Kidney glomerular epithelial cell (primary cell): Measurements from ENCODE around the gene DTNB.
"Not testable (repeated sequence)": the region's sequence is repeated elsewhere in the genome, so short reads cannot be mapped to it uniquely, and the experiment has no call there.

Experiments used
- DNase-seq: peaks from one replicate; lab custom pipeline; 2025; lab: John Stamatoyannopoulos, UW

Gene DTNB

DNA sequence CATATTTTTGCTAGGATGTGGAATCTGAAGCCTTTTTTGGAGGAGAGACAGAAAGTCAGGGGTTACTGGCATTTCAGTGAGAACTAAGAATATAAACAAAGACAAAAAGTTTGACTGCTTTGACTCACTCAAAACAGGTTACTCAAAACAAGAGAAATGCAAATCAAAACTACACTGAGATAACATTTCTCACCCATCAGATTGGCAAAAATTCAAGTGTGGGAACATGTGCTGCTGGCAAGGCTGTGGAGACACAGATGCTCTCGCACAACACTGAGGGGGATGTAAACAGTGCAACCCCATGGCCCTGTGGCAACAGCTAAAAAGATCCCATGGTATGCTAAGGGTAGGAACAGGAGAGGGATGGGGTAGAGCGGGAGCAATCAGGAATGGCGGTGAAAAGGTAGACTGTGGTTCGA lies 86.6 kb downstream of the DTNB start:
- no peak for DNase-seq

DNA sequence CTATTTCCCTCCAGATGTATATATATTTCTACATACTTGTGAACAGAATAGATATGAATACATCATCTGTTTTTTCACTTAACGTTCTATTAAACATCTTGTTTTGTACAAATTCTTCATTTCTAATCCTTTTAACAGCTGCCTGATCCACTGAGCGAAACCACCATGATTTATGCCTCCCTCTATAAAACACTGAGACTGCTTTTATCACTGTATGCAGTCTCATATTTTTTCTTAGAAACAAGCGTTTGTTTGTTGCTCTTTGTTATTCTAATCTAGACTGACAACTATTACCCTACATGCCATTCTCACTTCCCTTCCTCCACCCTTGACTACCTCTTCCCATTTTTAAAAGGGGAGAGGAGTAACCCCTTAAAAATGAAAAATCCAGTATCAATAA lies 88.2 kb downstream of the DTNB start:
- DNase-seq, result no peak

DNA sequence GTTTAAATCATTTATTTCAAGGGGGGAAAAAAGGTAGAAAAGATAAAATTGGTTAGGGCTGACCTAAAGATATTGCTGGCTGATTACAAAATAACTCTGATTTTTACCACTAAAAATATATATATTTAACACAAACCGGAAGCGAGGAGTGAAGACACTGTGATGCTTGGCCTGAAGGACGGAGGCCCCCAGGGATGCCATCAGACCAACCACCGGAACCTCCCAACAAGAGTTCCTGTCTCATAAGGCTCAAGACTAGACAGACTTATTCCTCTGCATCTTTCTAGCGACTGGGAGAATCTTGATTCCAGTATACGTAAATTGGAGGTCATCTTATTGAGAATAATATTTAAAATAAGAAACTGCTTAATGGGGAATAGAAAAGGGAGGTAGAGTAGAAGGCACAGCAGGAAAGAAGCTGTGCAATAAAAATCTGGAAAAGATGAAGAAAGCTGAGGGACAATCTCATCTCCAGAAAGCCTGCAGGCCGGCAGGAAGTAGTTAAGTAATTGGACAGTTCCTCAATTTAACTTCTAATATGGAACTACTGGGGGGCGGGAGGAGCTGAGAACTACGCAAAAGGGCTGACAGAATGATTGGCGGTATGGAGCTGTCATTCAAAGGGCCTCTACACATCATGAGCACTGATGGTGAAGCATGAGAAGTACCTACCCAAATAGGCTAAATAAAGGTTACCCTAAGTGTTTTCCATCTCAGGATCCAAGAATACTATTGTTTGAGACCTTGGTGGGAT lies 91.1 kb downstream of the DTNB start:
- no peak for DNase-seq

DNA sequence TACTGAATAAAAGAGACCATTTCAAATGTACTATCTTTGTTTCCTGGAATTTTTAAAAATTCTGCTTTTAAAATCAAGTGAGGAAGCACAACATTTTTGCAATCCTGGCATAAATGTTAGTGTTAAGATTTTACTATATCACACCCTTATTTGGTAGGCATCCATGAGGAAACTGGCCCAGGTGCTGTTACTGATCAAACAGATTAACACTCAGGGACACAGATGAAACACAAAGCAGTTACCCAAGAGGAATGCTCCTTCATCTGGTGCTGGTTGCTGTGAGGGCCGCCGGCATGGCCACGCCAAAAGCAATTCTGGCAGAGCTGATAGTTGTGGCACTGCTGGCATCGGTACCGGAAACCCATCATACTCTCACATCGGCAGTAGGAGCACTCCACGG lies 96.8 kb downstream of the DTNB start:
- DNase-seq, result no peak

DNA sequence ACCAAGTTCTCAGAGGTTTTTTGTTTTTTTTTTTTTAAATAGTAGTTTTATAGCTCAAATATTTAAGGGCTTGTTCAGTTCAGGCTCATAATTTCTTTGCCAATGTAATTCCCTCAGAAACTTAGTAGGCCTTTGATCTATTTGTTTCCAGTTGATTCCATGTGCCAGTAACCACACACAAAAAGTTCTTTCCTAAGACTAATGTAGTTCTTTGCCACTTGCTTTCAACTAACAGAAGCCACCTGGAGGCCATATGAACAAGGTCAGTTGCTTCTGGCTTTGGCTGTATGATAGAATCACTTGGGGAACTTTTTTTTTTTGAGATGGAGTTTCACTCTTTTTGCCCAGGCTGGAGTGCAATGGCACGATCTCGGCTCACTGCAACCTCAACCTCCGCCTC lies 100.7 kb downstream of the DTNB start:
- DNase-seq, result no peak

DNA sequence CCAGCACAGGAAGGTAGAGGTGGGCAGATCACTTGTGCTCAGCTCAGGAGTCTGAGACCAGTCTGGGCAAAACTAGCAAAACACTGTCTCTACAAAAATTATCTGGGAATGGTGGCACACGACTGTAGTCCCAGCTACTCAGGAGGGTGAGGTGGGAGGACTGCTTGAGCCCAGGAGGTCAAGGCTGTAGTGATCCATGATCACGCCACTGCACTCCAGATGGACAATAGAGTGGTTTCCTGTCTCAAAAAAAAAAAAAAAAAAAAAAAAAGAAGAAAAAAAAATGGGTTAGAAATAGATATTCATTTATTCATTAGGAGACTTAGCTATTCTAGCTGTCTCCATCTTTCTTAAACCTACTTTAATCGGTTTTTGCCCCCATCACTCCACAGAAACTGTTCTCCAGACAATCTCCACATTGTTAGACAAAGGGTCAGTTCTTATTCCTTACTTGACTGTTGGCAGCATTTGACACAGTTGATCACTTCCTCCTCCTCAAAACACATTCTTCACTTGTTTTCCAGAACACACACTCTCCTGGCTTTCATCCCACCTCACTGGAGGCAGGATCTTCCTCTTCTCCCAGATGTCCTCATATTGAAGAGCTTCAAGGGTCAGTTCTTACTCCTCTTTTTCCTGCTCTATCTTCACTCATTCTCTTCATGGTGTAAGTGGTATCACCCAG lies 103.1 kb downstream of the DTNB start:
- peak; percentile 19 for DNase-seq

DNA sequence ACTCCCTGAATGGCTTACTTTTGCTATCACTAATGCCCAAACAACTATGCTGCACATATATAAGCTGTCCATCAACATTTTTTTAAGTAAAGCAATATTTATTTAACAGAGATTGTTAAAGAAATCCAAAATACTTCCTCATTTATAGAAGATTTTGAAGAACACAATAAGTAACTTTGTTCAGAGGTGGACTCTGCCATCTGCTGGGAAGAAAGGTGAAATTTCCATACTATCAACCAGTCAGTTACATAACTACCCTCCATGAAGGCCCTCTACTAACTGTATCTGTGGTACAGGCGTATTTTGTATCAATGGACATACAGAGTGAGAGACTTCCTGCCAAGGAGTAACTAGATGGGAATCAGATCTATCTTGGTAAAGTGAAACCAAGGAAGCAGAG lies 106.0 kb downstream of the DTNB start:
- peak; percentile 22 for DNase-seq

DNA sequence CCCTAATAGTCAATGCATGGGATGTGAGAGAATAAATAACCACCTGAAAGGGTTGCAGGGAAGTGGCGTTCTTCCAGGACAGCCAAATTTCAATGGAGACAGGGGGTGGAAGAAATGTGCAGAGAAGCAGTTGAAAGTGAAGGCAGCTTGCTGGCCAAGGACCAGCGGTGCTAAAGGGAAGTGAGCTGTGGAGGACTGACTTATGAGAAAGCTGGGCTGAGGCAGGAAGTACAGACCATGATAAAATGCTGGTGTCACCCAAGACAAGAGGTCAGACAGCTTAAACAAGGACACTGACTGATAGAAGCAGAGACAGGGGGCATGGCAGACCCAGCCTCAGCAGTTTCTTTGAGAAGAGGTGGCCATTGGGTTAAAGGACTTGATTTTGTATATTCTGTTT lies 106.7 kb downstream of the DTNB start:
- no peak for DNase-seq

DNA sequence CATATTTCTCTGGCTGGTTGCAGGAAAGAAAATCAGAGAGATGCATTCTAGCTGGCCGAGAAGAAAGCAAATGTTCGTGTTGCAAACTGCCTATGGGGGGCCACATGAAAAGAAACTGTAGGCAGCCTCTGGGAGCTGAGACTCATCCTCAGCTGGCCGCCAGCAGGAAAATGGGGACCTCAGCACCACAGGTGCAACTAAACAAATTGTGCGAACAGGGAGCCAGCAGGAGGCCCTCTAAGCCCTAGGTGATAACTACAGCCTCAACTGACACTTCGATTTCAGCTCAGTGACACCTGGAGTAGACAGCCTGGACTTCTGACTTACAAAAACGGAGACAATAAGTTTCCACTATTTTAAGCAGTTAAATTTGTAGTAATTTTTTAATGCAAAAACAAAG lies 107.3 kb downstream of the DTNB start:
- no peak for DNase-seq

DNA sequence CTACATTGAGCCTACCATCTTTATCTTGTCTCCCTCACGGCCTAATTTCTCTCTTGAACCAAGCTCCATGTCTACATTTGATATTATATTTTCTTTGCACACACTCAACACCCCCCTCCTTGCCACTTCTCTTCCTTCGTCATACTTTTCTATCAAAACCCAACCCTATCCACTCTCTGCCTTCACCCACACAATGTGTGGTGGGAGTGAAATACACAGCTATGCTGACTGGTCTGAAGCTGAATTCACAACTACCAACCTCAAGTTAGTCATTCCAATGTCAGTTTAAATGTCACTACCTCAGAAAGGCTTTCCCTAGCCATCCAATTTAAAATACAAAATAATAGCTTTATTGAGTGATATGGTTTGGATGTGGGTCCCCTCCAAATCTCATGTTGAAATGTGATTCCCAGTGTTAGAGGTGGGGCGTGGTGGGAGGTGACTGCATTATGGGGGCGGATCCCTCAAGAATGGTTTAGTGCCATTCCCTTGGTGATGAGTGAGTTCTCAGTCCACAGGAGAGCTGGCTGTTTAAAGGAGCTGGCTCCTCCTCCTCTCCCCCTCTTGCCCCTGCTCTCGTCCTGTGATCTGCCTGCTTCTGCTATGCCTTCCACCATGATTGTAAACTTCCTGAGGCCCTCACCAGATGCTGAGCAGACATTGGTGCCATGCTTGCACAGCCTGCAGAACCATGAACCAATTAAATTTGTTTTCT lies 112.1 kb downstream of the DTNB start:
- DNase-seq, result no peak

DNA sequence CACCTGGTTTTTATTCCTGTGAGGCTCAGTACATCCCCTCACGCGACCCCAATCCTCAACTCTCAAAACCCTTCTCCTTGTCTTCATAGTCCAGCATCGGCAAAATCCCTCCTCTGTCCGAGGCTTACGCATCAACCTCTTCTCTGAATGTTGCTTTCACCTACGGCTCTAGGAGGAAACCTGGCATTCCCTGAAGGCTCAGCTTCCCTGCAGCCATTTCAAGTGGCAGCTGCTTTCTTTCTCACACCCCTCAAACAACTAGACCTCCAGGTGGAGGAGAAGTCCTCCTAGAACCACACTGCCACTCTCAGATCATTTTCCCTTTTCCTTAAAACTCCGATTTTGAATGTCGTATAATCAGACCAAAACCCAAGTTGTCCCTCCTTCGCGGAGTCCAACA lies 114.2 kb downstream of the DTNB start:
- no peak for DNase-seq

DNA sequence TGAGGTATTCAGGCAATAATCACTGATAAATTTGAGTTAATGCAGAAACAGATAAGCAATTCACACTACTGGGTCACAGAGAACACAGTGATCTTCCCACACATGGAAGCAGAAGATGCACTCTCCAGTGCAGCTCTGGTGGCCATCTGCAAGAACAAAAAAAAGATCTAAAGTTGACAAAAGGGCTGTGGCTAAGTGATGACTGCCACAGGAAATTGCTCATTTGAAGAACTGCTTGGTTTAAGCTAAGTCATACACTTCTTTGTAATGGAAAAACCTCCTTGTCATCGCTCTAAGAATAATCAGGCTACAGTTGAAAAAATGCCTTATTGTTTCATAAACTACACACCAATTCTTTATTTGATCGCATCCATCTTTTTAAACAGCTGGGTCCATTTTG lies 115.1 kb downstream of the DTNB start:
- no peak for DNase-seq

DNA sequence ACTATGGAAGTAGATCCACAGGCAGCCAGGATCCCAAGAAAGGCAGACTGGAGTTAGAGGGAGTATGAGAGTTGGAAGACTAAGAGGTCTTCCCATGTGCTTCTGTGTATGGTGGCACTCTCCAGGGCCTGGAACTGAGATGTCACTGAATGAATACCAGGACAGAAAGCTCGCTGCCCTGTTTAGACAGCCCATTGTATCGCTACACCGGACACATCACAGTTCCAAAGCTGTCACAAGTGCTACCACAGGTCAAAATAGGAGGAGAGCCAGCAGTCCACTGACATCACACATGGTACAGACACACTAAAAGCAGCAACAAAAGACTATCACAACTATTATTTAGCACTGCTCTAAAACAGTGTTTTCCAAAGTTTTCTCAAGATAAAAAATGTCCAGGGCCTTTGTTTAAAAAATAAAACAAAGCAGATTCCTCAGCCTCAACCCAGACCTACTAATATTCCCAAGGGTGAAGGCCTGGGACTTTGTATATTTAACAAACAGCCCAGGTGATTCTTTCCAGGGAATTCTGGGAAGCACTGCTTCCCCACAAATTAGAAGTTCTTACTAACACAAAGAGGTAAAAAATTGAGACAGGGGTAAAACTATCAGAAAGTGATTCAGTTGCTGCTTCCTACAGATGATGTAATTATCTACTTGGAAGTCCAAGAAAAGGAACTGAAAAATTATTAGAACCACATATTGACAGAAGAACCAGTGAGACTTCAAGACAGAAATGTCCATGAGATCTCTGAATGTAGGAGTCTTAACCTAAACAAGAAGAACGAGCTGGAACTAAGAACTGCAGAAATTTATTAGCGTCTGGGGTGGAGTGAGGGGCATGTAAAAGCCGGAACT lies 116.0 kb downstream of the DTNB start:
- no peak for DNase-seq

DNA sequence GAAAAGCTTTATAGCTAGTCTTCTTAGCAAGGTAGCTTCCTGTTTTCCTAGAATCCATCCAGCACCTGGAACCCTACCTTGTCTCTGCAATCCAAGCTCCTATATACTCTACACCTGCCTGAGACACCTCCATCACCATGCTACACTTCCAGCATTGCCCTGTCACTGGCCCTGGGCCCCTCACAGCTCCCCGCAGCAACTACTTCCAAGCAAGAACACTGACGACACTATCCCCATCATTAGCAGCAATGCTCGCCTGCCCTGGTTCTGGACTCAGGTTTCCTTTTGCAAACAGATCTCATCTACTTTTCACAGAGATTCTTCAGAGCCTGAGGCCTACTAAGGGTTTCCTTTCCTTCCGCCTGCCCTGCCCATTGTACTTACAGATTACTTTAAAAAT lies 121.1 kb downstream of the DTNB start:
- no peak for DNase-seq

DNA sequence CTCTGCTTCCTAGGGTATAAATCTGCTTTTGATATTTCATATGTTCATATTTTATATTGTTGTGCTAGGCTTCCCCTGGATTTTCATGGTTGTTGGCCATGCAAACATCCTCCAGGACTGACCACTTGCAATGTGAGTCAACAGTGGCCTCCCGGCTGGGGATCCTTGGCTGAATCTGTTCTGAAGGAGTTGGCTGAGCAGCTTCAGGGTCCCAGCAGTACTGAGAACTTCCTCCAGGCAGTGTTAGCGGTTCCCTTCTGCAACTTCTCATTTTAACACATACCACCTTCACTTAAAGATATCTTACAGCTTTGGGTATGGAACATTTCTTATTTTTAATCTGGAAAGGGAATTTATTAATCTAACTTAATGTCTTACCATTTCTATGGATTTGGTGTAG lies 122.1 kb downstream of the DTNB start:
- DNase-seq, result no peak

DNA sequence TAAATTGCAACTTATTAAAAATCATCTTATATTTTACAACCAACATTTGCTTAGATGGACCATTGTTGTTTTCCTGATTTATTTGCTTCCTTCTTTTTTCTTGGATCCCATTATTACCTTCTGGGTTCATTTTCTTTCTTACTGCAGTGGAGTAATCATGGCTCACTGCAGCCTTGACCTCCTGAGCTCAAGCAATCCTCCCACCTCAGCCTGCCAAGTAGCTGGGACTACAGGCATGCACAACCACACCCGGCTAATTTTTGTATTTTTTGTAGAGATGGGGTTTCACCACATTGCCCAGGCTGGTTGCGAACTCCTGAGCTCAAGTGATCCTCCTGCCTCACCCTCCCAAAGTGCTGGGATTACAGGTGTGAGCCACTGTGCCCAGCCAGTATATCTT lies 123.8 kb downstream of the DTNB start:
- DNase-seq, result not testable (repeated sequence)

DNA sequence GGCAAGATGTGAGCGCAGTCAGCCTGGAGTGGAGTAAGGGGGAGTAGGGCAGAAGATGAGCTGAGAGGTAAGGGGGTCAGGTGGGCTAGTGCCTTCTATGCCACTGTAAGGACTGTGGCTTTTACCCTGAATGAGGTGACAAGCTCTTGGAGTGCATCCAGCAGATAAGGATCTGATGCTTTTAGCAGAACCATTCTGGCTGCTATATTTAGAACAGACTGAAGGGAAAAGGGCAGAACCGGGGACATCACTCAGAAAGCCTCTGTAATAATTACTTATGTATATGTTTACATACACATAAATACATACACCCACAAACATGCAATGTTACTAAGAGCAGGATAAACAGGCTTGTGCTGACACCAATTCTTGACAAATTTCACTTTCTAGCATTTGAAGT lies 124.8 kb downstream of the DTNB start:
- DNase-seq, result no peak

DNA sequence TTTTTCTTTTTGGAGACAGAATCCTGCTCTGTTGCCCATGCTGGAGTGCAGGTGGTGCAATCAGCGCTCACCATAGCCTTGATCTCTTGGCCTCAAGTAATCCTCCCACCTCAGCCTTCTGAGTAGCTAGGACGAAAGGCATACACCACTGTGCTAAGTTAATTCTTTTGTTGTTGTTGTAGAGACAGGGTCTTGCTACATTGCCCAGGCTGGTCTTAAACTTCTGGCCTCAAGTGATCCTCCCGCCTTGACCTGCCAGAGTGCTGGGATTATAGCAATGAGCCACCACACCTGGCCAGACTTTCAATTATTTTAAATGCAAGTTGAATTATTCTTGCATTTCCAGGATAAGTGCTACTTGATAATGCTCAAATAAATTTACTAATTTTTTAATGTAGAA lies 126.5 kb downstream of the DTNB start:
- no peak for DNase-seq

DNA sequence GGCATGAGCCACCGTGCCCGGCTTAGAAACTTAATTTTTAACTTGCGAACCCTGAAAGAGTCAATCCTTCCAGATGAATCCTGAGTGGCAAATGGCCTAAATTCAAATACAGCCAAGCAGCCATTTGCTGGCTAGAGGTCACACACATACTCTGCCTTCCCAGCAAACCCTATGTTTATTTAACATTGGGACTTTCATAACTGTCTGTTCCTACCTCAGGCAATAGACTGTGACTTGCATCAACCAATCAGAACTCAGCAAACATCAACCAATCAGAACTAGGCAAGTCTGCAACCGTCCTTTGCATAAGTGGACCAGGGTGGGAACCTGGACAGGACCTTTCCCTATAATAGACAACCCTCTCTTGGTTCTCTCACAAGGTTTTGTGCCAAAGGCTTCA lies 127.5 kb downstream of the DTNB start:
- DNase-seq, result no peak

DNA sequence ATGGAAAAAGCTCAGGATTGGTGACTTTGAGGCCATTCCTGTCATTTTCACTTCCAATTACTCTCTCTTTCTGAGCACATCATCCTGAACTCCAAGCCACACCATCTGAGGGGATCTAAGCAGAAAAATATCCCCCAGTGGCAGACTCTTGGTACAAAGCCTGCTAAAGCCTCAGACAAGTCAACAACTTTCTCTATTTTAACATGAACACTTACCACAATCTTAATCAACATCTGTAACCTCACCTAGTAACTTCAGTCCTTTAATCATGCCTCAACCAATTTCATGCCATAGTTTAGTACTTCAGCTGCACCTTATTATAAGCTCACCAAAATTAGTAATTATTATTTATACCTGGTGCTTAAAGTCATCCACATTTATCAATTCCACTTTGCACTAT lies 128.9 kb downstream of the DTNB start:
- DNase-seq, result no peak

DNA sequence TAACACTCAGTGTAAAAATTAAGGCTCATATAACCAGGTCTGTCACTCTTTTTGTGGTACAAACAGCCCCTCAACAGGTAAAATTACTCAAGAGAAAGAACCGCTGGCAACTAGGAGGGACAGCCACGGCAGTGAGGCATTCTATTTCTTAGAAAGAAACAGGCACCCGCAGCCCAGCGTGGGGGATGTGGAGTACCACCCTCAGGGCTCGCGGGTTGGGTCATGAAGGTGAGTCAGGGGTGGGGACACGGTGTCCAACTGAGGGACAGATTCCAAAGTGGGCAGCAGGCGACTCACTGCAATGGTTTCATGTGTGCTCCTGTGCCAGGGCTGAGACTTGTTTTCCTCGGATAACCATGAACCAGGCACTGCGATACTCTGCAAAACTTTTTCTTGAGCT lies 129.4 kb downstream of the DTNB start:
- DNase-seq, result no peak

DNA sequence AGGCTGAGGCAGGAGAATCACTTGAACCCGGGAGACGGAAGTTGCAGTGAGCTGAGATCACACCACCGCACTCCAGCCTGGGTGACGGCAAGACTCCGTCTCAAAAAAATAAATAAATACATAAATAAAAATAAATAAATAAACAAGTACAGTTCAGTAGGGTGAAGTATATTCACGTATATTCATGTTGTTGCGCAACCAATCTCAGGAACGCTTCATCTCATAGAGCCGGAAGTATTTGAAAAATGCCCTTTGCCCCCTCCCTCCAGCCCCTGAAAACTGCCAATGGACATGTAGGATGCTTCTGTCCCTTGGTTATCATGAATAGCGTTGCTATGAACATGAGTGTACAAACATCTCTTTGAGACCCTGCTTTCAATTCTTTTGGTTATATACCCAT lies 132.0 kb downstream of the DTNB start:
- no peak for DNase-seq
